GM10266 (cell line): ENCODE data around the gene NR2E1.
A peak's percentile ranks its signal among the peaks of the same experiment; 100 is the strongest.

ENCODE experiments used
- DNase-seq: peaks from one replicate; pipeline ENCODE4 v3.0.0; 2012; ENCODE audit errors: extremely low spot score
- TF ChIP-seq, protein P1 (sequence below): IDR thresholded peaks from 2 replicates; pipeline ENCODE4 v1.5.1; 2012; ENCODE audit warnings: mild to moderate bottlenecking, low read depth; ENCODE audit not compliant: control insufficient read depth, insufficient read depth; ENCODE audit errors: missing control alignments

NR2E1 gene

DNA sequence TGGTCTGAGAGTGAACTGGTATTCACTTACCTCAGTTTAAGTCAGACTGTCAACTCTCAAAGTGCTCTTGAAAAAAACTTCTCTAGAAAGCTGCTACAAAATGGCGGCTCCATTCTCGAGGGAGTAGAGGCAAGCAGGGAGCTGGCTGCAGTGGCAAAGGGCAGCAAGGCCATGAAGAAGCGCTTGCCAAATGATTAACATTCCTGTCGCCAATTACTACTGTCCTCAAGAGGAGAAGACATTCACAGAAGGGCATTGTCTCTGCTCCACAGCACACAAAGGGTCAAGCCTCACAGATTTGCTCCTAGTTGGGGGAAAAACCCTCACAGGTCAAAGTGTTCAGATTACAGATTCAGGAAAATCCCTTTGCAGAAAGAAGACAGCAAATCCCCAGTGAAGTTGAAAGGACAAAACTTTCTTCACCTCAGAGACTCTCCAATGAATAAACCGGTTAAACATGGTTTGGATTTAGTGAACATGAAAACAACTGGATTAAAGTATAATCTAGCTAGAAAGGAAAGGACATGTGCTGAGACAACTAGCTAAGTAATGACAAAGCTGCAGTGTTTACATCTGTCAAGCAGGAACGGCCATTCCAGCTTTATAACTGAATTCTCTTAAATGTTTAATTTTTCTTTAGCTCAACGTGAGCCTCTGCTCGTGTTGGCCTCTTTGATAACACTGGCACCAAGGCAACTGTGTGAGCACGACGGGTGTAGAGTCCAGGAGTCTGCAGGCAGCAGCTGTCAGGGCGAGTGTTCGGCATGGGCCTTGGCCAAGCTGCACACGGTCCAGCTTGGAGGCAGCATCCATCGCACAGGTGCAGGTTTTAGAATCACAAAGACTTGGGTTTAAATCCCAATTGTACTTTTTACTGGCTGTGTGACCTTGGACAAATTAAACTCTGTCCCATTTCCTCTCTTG, 37.6 kb downstream of the NR2E1 start:
- TF ChIP-seq, protein P1, sequence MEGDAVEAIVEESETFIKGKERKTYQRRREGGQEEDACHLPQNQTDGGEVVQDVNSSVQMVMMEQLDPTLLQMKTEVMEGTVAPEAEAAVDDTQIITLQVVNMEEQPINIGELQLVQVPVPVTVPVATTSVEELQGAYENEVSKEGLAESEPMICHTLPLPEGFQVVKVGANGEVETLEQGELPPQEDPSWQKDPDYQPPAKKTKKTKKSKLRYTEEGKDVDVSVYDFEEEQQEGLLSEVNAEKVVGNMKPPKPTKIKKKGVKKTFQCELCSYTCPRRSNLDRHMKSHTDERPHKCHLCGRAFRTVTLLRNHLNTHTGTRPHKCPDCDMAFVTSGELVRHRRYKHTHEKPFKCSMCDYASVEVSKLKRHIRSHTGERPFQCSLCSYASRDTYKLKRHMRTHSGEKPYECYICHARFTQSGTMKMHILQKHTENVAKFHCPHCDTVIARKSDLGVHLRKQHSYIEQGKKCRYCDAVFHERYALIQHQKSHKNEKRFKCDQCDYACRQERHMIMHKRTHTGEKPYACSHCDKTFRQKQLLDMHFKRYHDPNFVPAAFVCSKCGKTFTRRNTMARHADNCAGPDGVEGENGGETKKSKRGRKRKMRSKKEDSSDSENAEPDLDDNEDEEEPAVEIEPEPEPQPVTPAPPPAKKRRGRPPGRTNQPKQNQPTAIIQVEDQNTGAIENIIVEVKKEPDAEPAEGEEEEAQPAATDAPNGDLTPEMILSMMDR: no peak
- DNase-seq: peak; percentile 38

GRCh38 chr6:108207013-108207412, 41.2 kb downstream of the NR2E1 start:
- TF ChIP-seq, protein P1: no peak
- no peak for DNase-seq

- TF ChIP-seq, protein P1: no peak
- DNase-seq: no peak
Observed at GRCh38 chr6:108209738-108210137, 43.9 kb downstream of the NR2E1 start.

GRCh38 chr6:108210556-108210955, 44.7 kb downstream of the NR2E1 start:
- no peak for DNase-seq
- TF ChIP-seq, protein P1: no peak

DNA sequence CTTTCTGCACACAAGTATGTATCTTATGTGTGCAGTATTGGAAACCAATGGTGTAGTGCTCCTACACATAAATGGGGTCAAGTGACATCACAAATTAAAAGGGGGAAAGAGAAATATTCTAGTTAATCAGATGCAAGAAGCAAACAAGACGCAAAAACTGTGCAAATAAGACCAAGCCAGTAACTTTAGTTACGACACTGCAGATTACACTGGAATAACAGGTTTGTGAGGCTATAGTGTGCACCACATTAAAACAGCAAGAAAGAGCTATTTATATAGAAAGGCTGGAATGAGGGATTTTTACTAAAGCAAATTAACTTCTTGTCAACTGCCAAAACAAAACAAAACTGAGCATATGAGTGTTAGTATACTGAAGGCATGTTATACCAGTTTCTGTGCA, 45.8 kb downstream of the NR2E1 start:
- DNase-seq: no peak
- TF ChIP-seq, protein P1: no peak

DNA sequence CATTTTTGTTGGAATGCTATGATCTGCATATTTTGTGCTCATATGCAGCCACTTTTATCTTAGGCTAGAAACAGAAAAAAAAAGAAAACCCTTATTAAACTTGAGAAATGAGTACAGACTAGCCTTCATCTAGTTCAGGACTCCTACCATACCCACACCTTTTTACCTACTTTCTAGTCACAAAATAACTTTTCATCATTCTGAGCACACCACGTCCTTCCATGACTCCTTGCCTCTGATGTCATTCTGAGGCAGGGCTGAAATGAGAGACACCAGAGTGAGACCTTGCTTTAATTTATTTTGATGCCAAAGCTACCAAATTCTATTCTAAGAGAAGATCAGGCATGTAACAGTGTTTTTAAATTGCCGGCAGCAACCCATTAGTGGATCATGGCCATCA, 56.2 kb downstream of the NR2E1 start:
- TF ChIP-seq, protein P1: no peak
- no peak for DNase-seq

DNA sequence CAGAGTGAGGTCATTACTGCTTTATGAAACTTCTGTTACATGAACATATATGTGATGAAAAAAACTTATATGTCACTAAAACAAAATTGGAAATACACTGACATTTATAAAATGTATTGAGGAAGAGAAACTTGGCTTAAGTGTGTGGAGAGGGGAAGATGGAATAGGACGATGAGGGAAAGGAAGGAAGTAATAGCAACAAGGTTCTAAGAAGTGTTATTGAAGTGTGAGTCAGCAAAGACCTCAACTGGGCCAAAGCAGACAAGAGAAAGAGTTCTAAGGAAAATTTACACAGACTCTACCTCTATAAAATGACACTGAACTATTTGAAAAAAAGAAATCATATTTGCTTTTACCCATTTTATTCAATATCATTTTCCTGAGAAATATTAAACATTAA, 56.7 kb downstream of the NR2E1 start:
- TF ChIP-seq, protein P1: no peak
- no peak for DNase-seq
